HG03378 (cell line): ENCODE measurements around the gene SLC25A47.
"Not testable (repeated sequence)": the region's sequence is repeated elsewhere in the genome, so short reads cannot be mapped to it uniquely, and the experiment has no call there.

Source experiments
- ATAC-seq: cut with Tn5 transposase; IDR thresholded peaks from one replicate; pipeline ENCODE4 v1.9.1; 2021; ENCODE audit warnings: mild to moderate bottlenecking, moderate library complexity; ENCODE audit not compliant: unreplicated experiment

SLC25A47 gene

GRCh38 chr14:100304825-100305323 is 18.3 kb upstream of the SLC25A47 start:
- no peak for ATAC-seq

- ATAC-seq, result no peak
Observed at GRCh38 chr14:100305324-100306100, 17.6 kb upstream of the SLC25A47 start.

- peak; percentile 55 for ATAC-seq
Observed at GRCh38 chr14:100306101-100306997, 16.8 kb upstream of the SLC25A47 start, which contains the start of gene SLC25A29. Gene SLC25A29, minus strand, starts transcription at chr14:100306444. Its CDS starts 212 bp downstream, at chr14:100306232.

- no peak for ATAC-seq
Observed at GRCh38 chr14:100306998-100307765, 16.0 kb upstream of the SLC25A47 start.

- ATAC-seq, result no peak
Observed at GRCh38 chr14:100307766-100308426, 15.2 kb upstream of the SLC25A47 start.

- ATAC-seq, result not testable (repeated sequence)
Observed at GRCh38 chr14:100308427-100308792, 14.7 kb upstream of the SLC25A47 start.

GRCh38 chr14:100309028-100309737 is 14.0 kb upstream of the SLC25A47 start:
- ATAC-seq, result no peak

- not testable (repeated sequence) for ATAC-seq
Observed at GRCh38 chr14:100312110-100312876, 10.8 kb upstream of the SLC25A47 start.

- no peak for ATAC-seq
Observed at GRCh38 chr14:100312877-100313400, 10.2 kb upstream of the SLC25A47 start.

- no peak for ATAC-seq
Observed at GRCh38 chr14:100313464-100314230, 9.5 kb upstream of the SLC25A47 start.

- no peak for ATAC-seq
Observed at GRCh38 chr14:100314724-100315123, 8.4 kb upstream of the SLC25A47 start.

- ATAC-seq, result no peak
Observed at GRCh38 chr14:100317389-100317788, 5.8 kb upstream of the SLC25A47 start.

GRCh38 chr14:100317912-100318808 is 5.0 kb upstream of the SLC25A47 start:
- peak; percentile 82 for ATAC-seq

- no peak for ATAC-seq
Observed at GRCh38 chr14:100320157-100320856, 2.8 kb upstream of the SLC25A47 start.

- no peak for ATAC-seq
Observed at GRCh38 chr14:100321473-100322137, 1.5 kb upstream of the SLC25A47 start.
